NCI-H345 treated with DMSO at 0.1 percent for 48 hours (cell line): Measurements from ENCODE around the gene ZFPM1.

Source experiments
- DNase-seq: peaks from one replicate; lab custom pipeline; 2025; ENCODE audit not compliant: unreplicated experiment; lab: John Stamatoyannopoulos, UW

The ZFPM1 gene

DNA sequence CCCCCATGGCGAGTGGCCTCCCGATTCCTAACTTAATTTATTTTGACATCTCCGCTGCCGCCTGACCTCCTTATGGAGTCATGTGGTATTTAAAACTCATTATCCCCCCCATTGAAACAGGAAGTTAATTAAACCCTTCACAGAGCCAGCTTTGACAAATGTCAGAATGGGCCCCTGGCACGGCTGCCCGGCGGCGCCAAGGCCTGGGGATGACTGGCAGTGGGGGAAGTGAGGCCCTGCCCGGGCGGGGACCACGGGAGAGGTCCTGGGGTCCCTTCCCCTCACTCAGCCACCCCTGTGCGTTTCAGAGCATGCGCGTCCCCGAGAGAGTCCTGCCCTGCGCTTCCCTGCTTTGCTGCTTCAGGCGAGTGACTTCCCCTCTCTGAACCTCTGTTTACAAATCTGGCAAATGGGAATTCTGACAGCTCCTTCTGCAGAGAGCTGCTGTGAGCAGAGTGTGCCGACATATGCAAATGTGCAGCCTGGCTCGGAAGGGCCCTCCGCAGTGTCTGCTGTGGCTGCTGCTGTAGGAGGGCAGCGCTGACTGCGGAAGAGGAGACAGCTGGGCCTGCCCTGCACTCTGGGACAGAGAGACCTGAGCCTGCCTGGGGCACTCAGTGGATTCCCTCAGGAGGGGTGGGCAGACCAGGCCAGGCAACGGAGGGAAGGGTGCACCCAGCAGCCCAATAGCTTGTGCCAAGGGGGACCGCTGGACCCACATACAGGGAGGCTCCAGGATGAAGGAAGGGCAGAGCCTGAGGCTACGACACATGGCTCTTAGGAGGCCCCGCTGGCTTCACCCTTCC is 4.4 kb upstream of the ZFPM1 start:
- no peak for DNase-seq

DNA sequence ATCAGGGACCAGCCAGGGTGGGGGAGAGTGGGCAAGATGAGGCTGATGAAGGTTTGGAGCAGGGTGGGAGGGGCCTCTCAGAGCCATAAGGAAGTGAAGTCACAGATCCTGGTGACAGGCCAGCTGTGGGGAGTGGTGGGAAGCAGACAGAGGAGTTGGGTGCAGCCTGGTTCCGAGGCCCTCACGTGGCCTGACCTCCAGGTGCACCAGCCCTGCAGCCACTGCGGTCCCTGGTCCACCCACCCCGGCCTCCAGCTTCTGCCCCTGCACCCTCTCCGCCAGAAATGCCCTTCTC is 3.9 kb upstream of the ZFPM1 start:
- no peak for DNase-seq

DNA sequence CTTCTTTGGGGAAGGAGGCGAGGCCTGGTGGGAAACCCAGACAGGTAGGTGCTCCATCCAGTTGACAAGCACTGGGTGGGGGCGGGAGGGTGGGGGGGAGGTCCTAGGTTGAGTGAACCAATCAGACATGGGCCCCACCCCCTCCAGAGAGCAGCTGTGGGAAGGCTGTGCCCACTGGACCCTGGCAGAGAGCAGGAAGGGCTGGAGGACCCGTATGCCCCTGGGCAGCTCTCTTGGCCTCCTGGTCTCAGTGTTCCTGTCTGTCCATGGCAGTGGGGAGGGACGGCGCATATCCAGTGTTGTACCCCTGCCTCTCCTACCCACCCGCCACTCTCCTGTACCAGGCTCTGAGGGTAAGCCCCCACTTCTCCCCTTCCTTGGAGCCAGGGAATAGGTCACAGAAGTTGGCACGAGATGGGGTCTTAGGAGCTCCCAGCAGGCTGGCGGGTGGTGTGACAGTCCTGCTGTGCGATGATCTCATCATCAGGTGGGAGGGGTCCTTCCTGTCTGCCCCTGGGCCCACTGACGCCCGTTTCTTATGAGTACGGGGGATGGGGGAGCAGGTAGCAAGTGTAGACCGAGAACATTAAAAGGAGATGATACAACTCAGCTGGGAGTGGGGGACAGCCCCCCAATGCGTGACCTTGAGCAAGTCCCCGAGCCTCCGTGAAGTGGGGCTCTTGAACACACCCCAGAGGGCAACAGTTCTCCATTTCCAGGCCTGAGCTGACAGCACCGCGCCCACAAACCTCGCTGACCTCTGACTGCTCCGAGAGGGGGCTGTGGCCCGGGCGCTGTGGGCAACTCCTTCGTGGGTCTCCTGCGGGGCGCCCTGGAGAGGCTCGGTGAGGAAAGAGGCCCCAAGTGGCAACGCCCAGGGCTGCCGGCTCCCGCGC is 1.2 kb upstream of the ZFPM1 start:
- DNase-seq: no peak

- peak; percentile 75 for DNase-seq
These were observed 431 bp upstream of the ZFPM1 start for GRCh38 chr16:88452482-88453216.

GRCh38 chr16:88453611-88454522 is 787 bp downstream of the ZFPM1 start:
- DNase-seq: no peak

DNA sequence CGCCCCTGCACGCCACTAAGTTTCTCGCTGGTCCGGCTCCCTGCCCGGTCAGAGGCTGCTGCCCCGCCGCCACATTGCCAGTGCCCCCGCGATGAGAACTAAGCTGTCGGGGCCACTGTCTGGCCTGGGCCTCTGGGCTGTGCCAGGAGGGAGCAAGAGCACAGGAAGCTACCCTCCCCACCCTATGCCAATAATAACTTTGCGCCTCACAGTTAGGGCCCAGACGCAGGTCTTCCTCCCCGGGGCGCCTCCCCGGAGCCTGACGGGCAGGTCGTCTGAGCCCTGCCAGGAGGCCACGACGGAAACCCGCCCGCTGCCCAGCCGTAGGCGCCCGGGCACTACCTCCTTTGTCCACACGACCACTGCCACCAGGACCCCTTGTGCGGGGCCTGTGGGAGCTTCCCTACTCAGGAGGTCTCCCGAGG is 1.5 kb downstream of the ZFPM1 start:
- DNase-seq: no peak

DNA sequence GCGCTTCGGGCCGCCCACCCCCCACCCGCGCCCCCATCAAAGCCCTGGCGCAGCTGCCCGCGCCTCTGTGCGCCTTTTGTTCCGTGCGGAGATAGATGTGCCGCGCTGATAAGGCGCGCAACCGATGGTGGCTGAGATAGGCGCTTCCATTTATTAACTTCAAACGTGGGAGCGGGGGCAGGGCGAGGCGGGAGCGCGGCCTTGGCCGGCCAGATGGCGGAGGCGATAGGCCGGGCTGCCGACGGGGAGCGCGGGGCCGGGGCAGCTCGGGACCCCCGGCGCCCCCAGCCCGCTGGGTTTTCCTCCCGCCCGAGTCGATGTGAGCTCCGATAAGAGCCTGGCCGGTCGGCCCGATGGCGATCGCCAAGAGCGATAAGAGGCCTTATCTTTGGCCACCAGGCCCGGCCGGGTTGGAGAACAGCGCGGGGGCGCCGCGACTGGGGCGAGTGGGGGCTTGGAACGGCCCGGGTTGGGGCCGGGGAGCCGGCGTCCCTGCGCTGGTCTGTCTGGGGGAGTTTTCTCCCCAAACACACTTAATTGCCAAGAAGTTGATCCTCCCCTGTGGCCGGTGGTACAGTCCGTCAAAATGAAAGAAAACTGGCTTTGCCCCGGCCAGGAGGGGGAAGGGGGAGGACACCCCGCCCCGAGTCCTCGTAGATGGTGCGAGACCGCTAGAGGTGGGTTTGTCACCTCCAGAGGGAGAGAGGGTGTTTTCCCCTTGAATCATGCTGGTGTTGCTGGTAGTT is 2.7 kb downstream of the ZFPM1 start:
- no peak for DNase-seq

DNA sequence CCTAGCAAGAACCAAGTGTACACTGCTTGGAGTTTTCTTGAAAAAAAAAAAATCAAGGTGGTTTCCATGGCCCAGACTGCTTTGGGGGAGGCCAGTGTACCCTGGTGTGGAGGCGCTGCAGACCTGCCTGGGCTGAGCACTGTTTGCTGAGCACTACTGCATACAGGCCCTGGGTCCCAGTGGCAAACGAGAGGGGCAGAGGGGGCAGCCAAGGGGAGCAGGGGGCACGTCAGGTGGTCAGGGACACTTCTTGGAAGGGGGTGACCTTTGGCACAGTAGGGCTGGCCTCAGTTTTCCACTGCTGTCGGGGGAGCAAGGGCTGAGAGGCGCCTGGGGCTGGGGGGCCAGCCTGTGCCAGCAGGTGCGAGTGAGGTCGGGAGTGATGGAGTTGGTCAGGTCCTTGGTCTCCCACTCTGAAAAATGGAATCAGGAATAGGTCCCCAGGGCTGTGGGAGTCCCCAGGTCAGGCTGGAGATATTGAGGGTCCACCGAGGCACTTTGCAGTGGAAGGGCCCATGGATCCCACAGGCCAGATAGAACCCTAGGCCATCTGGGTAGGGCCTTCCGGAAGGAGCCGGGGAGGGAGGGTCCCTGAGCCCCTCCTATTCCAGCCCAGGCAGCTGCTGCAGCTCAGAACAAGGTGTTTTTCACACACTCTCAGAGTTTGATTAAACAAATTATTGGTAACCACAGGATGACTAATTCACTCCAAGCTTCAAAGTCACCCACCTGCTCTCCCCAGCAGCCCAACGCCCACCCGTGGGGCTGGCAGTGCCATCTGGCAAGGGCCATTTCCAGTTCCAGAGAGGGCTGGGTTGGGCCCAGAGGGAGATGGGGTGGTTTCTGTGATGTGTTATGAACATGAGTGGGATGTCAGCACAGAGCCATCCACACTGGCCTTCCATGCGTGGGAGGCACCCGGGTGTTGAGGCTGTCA is 3.5 kb downstream of the ZFPM1 start:
- peak; percentile 21 for DNase-seq

DNA sequence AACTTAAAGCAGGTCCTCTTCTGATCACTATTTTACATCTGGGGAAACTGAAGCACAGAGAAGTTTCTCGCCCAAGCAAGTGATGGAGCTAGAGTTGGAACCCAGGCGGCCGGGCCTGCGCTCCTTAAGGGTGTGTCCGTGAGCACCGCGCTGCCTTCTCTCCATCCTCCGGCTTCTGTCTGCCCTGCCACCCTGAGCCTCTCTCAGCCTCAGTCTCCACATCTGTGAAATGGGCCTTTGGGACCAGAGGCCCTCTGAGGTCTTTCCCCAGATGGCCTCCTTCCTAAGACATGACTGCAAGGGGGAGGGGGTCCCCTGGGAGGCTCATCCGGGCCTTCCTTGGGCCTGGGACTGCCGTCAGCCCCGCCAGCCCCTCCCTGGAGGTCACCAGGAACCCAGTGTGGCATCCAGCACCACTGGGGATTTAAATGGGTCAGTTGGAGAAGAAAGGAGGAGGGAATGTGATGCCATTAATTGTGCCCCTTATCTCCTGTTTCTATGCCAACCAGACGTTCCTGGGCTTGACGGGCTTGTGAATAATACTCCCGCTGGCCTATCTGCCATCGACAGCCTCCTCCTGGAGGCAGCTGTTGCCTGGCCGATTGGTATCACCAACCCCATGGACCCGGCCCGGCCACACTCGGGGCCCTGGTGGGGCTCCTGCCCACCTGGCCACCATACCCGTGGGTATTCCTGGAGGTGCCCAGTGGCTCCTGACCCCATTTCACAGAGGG is 5.1 kb downstream of the ZFPM1 start:
- no peak for DNase-seq

DNA sequence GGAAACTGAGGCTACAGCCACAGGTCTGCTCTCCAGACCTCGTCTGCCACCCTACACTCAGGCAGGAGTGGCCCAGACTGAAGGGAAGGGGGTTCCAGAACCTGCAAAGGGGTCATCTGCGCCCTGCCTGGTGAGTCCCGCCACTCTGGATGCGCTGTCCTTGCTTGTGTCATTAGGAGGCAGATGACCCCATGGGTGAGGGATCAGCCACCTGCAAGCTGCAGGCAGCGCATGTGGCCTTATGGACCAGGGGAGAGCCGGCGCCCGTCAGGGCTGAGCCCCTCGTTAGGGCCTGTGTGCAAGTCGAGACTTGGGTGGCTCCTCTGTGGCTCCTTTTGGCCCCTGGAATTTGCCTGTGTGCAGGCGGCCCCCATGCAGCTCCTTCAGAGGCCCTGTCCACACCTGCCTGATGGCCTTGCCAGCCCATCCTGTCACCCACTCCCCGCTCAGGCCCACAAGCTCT is 5.7 kb downstream of the ZFPM1 start:
- DNase-seq: no peak

DNA sequence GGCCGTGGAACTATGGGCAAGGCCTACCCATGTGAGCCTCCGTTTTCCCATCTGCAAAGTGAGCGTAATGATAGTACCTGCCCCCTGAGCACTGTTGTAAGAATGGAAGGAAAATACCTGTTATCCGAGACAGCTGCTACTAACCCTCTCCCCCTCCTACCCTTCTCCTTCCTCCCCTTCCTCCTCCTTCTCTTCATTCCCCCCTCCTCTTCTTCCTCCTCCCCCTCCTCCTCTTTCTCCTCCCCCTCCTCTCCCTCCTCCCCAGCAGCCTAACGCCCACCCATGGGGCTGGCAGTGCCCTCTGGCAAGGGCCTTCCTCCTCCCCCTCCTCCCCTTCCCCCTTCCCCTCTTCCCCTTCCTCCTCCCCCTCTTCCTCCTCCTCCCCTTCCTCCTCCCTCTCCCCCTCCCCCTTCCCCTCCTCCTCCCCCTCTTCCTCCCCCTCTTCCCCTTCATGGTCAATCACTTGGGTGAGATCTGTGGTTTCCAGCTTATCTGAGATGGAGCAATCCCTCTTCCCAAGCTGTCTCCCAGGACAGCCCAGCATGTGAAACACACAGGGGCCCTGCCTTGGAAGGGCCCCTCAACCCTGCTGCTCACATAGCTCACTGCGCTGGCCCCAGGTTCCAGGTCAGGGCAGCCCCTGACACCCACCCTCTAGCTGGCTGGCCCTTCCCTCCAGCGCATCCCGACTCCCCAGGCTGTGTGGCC is 6.4 kb downstream of the ZFPM1 start:
- DNase-seq: no peak

- DNase-seq: no peak
These were observed 7.6 kb downstream of the ZFPM1 start for GRCh38 chr16:88460496-88461330.

DNA sequence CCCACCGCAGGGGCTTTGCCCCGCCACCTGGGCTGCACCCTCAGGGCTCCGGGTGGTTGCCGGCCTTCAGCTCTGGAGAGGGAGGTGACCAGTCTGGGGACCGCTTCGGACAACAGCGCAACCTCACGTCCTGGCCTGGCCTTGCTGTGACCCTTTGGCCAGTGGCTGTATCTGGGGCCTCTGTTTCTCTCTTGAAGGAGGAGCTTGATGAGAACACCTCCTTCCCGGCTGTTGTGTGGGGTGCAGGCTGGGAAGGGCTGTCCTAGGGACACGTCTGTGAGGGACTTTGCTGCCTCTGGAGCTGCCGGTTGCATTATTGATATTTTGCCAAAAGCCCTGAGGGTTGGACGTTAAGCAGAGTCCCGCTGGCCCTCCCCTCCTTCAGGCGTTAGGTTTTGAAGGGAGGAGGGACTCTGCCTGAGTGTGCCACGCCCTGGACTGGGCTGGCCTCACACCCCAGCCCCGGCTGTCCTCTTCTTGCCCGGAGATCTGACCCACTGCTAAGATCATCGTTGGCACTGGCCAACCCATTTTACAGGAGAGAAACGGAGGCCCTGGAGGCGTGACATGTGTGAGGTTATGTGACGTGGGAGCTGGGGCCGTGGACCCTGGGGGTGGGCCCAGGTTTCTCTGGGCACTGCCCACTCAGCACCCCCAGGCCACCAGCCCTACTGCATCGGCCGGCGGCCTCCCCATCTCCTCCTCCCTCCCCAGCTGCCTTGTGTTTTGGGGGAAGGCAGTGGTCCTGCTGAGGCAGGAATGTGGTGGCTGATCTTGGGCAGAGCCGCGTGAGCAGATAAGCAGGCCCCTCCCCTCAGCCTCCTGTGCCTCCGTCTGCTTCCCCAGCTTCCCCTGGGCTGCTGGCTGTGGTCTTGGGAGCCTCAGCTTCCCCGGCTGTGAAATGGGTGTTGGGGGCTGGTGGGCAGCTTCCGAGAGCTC is 8.5 kb downstream of the ZFPM1 start:
- no peak for DNase-seq

DNA sequence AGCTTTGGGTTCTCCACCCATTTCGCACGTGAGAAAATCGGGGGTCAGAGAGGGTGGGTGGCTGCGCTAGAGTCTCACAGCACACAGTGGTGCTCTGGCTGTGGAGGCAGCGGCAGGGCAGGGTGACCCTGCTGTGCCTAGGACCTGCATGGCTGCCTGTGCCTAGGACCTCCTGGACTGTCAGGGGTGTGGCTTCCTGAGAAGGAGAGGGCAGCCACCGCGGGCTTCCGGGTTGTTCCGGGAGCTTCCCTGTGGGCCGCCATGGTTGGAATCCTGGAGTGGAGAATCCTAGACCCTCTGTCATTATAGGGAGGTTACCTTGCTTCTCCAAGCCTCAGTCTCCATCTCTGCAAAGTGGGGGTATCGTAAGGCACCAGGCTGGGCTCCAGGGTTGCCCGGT is 9.3 kb downstream of the ZFPM1 start:
- DNase-seq: no peak

DNA sequence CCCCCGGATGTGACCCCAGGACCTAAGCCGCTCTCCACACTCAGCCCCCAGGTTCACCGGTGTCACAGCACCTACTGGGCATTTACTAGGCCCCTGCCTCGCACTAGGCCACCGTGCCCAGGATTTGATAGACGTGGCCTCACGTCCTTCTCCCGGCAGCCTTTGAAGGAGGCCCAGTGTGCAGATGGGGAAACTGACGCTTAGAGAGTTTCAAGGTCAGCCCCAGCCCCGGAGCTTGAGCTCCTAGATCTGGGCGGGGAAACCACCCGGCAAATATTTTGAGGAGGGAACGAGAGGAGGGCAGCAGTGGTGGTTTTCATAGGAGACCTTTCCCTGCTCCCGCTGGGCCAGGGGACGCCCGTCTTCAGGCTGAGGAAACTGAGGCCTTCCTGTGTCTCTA is 10.3 kb downstream of the ZFPM1 start:
- no peak for DNase-seq
